Vagina (tissue), 2 donors: Measurements from ENCODE around the gene CNTD1.

Source experiments
- POLR2A ChIP-seq, 2 donors: fragments of 450-650 bp; IDR thresholded peaks; one replicate each; pipeline ENCODE4 v1.6.1; 2017; ENCODE audit warnings: antibody characterized with exemption in 2 of 2, mild to moderate bottlenecking in 2 of 2, moderate library complexity in 2 of 2
- TF ChIP-seq, protein P1 (sequence below), 3 experiments: fragments of 450-650 bp in 2 of 3; fragments of 200-600 bp in 1 of 3; sonication (generic) in 1 of 3; IDR thresholded peaks; one replicate each; pipeline ENCODE4 v1.5.1; 2017 to 2019; ENCODE audit warnings: antibody characterized with exemption in 3 of 3, mild to moderate bottlenecking in 2 of 3, moderate library complexity in 2 of 3

DNA sequence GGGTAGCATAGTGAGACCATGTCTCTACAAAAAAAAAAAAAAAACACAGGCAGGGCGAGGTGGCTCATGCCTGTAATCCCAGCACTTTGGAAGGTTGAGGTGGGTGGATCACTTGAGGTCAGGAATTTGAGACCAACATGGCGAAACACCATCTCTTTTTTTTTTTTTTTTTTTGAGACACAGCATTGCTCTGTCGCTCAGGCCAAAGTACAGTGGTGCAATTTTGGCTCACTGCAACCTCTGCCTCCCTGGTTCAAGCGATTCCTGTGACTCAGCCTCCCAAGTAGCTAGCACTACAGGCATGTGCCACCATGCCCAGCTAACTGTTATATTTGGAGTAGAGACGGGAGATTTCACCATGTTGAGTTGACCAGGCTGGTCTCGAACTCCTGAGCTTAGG lies 32.5 kb upstream of the CNTD1 start:
- no peak for TF ChIP-seq POLR2A (IDR thresholded peaks at IDR 0.05)
- TF ChIP-seq, protein P1, sequence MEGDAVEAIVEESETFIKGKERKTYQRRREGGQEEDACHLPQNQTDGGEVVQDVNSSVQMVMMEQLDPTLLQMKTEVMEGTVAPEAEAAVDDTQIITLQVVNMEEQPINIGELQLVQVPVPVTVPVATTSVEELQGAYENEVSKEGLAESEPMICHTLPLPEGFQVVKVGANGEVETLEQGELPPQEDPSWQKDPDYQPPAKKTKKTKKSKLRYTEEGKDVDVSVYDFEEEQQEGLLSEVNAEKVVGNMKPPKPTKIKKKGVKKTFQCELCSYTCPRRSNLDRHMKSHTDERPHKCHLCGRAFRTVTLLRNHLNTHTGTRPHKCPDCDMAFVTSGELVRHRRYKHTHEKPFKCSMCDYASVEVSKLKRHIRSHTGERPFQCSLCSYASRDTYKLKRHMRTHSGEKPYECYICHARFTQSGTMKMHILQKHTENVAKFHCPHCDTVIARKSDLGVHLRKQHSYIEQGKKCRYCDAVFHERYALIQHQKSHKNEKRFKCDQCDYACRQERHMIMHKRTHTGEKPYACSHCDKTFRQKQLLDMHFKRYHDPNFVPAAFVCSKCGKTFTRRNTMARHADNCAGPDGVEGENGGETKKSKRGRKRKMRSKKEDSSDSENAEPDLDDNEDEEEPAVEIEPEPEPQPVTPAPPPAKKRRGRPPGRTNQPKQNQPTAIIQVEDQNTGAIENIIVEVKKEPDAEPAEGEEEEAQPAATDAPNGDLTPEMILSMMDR (IDR thresholded peaks at IDR 0.05), result no peak
